ENCODE results near the gene CYP1A1.

DNA sequence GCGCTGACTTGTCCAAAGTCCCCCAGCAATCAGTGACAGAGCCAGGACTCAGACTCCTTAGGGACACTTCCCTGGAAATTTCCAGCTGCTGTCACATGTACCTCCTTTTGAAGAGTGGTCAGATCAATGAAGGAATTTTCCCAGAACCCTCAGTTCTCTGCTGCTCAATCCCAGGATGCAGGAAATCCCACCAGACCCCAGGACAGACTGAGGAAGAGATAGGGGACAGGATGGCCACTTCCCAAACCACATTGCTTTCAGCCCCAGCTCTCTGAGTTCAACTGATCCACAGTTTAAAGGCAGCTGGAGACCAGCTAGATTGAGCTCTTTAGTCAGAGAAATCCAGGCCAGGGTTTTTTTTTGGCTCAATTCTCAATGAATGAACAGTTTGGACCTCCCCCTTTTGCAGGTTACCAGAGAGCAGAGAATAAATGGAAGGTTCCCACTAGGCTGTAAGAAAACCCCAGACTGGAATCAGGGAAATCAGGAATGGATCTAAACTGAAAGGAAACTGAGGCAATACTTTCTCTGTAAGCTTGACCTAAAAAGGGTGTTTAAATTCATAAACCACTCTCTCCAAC lies 1.5 kb downstream of the CYP1A1 start:
- TF ChIP-seq POLR2AphosphoS5 (IDR thresholded peaks at IDR 0.05; ENCODE audit: low read depth, low read length) (no peak), SIN3A (IDR thresholded peaks at IDR 0.05; ENCODE audit: borderline replicate concordance, insufficient read depth, low read depth, low read length) (no peak), TCF7L2 (IDR thresholded peaks at IDR 0.05; ENCODE audit: low read depth, low read length) (no peak)
- TF ChIP-seq, protein P1, sequence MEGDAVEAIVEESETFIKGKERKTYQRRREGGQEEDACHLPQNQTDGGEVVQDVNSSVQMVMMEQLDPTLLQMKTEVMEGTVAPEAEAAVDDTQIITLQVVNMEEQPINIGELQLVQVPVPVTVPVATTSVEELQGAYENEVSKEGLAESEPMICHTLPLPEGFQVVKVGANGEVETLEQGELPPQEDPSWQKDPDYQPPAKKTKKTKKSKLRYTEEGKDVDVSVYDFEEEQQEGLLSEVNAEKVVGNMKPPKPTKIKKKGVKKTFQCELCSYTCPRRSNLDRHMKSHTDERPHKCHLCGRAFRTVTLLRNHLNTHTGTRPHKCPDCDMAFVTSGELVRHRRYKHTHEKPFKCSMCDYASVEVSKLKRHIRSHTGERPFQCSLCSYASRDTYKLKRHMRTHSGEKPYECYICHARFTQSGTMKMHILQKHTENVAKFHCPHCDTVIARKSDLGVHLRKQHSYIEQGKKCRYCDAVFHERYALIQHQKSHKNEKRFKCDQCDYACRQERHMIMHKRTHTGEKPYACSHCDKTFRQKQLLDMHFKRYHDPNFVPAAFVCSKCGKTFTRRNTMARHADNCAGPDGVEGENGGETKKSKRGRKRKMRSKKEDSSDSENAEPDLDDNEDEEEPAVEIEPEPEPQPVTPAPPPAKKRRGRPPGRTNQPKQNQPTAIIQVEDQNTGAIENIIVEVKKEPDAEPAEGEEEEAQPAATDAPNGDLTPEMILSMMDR (IDR thresholded peaks at IDR 0.05): no peak

Data from Panc1 (cell line).